GM12878 (cell line): ENCODE measurements around the gene CDC42SE2.

Experiments
- BCLAF1 ChIP-seq: fragments of 450-650 bp; IDR thresholded peaks from 2 replicates; pipeline ENCODE4 v1.6.1; 2017; ENCODE audit warnings: antibody characterized with exemption, mild to moderate bottlenecking, moderate library complexity
- CTCF ChIP-seq, 3 experiments: IDR thresholded peaks in 2 of 3; conservative IDR thresholded peaks in 1 of 3; 2 replicates each; pipeline ENCODE4 v1.5.1; 2011; ENCODE audit warnings: low read depth in 3 of 3, low read length in 3 of 3, mild to moderate bottlenecking in 3 of 3, control low read depth in 2 of 3, moderate library complexity in 2 of 3, inconsistent platforms in 1 of 3, mixed read lengths in 1 of 3; ENCODE audit not compliant: control insufficient read depth in 2 of 3, insufficient read depth in 1 of 3; ENCODE audit errors: extremely low read depth in 1 of 3
- ESRRA ChIP-seq: IDR thresholded peaks from 2 replicates; pipeline ENCODE4 v1.6.1; 2012; ENCODE audit warnings: mild to moderate bottlenecking, low read length, improper control_type of control experiment
- HDAC6 ChIP-seq: fragments of 200-600 bp; sonication (generic); IDR thresholded peaks from one replicate; pipeline ENCODE4 v1.8.0; 2017; ENCODE audit warnings: antibody characterized with exemption; ENCODE audit not compliant: unreplicated experiment
- HSF1 ChIP-seq: fragments of 150-350 bp; IDR thresholded peaks from 2 replicates; pipeline ENCODE4 v1.6.1; 2014; ENCODE audit warnings: mild to moderate bottlenecking, low read depth, low read length
- LARP7 ChIP-seq: fragments of 450-650 bp; IDR thresholded peaks from 2 replicates; pipeline ENCODE4 v1.6.1; 2017; ENCODE audit warnings: mild to moderate bottlenecking
- POLR2AphosphoS5 ChIP-seq: IDR thresholded peaks from 2 replicates; pipeline ENCODE4 v1.6.1; 2011; ENCODE audit warnings: mild to moderate bottlenecking, low read length, inconsistent platforms
- RAD21 ChIP-seq: IDR thresholded peaks from 2 replicates; pipeline ENCODE4 v1.6.1; 2011; ENCODE audit warnings: mild to moderate bottlenecking, low read depth, low read length, moderate library complexity; ENCODE audit not compliant: insufficient read depth
- ZNF687 ChIP-seq: fragments of 450-650 bp; IDR thresholded peaks from 2 replicates; pipeline ENCODE4 v1.6.1; 2017; ENCODE audit warnings: mild to moderate bottlenecking, moderate library complexity

- TF ChIP-seq ZNF687: no peak
- no peak for TF ChIP-seq RAD21
- TF ChIP-seq CTCF (IDR thresholded peaks at IDR 0.05 in 2 of 3, conservative IDR thresholded peaks at IDR 0.05 in 1 of 3; ENCODE audit: control insufficient read depth in 2 of 3, extremely low read depth in 1 of 3, insufficient read depth in 1 of 3, low read depth in 3 of 3, low read length in 3 of 3): no peak
- no peak for TF ChIP-seq LARP7
- no peak for TF ChIP-seq HDAC6
- TF ChIP-seq BCLAF1: no peak
- TF ChIP-seq POLR2AphosphoS5: no peak
- no peak for TF ChIP-seq HSF1
- TF ChIP-seq ESRRA: no peak
Measured at GRCh38 chr5:131223751-131224386, 40.0 kb upstream of the CDC42SE2 start.
